Activated T-cell treated with anti-CD3 and anti-CD28 coated beads, Interleukin-2, amount 50 U/mL, for 1 hour (primary cell): ENCODE data around the gene MSH2.
"Not testable (repeated sequence)": the region's sequence is repeated elsewhere in the genome, so short reads cannot be mapped to it uniquely, and the experiment has no call there.

ENCODE experiments used
- DNase-seq: peaks from one replicate; pipeline ENCODE4 v3.0.0-alpha.2; 2020

MSH2 gene

DNA sequence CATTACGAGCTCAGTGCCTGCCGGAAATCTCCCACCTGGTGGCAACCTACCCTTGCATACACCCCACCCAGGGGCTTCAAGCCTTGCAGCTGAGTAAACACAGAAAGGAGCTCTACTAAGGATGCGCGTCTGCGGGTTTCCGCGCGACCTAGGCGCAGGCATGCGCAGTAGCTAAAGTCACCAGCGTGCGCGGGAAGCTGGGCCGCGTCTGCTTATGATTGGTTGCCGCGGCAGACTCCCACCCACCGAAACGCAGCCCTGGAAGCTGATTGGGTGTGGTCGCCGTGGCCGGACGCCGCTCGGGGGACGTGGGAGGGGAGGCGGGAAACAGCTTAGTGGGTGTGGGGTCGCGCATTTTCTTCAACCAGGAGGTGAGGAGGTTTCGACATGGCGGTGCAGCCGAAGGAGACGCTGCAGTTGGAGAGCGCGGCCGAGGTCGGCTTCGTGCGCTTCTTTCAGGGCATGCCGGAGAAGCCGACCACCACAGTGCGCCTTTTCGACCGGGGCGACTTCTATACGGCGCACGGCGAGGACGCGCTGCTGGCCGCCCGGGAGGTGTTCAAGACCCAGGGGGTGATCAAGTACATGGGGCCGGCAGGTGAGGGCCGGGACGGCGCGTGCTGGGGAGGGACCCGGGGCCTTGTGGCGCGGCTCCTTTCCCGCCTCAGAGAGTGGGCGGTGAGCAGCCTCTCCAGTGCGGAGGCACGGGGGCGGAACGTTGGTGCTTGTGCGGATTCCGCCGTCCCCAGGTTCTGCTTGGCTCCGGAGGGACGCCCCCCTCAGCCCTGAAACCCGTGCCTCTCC is at the start of gene MSH2:
TSS of gene MSH2 (plus strand) at position 352 of the 804 bp plus-strand sequence. CDS start at position 388, 36 bp downstream.
- DNase-seq: peak; percentile 89

DNA sequence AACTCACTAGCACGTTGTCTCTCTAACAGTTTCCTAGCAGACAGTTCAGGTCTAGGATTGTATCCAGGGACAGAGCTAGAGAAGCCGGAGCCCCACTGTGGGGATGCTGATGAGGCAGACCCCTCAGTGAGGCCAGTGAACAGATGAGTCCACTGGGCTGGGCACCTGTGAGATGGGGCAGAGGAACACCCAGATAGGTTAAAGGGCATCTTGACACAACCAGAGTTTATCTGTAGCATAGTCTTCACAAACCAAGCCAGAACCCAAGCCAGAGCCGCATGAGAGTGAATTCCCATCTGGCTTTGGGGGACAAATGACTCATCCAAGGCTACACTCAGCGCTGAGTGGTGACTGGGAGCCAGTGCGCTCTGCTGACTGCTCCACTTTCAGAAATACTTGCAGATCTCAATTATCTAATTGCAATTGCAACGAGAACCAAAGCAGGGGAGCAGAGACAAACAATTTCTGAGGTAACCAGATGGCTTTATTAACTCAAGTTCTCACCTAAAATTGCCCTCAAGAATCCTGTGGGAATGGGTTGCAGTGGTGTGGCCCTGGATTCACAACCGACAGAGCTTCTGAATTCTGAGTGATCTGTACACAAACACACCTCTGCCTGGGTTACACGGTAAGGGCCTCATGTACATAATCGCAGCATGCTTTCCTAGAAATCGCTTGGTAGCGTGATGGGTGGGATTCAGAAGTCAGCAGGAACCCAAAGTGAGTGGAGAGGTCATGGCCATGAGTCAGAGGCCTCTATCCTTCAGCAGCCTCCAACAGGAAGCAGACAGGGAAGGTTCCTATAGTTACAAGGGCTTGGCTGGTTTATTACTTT is 48.7 kb upstream of the MSH2 start:
- no peak for DNase-seq

DNA sequence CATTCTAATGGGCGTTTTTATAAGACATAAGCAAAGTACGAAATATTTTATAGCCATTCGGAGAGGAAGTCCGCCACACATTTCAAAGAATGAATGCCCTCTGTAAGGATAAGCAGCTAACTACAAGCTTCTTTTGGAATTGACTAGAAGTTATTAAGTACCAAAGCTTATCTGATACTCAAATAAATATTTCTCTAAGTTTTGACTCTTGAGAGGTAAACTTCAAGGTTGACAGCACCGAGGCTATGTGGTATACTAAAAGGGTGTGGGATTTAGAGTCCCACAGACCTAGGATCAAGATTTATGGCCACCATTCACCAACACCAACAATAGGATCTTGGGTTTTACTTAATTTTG is 48.1 kb upstream of the MSH2 start:
- no peak for DNase-seq

DNA sequence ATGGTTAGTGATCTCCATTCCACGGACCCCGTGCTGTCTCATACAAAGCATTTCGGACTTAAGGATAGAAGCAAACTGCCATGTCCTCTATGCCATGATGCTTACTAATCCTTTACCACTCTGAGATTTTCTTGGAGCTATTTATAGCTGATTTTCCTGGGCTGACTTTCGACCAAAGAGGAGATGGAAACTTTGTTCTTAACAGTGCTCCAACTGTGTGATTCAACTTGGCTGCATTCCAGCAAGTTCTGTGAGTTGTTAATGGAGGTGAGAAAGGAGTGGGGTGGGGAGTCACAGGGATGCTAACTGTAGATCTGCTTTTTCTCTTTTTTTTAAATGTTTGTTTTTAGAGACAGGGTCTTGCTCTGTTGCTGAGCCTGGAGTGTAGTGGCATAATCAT is 45.5 kb upstream of the MSH2 start:
- no peak for DNase-seq

DNA sequence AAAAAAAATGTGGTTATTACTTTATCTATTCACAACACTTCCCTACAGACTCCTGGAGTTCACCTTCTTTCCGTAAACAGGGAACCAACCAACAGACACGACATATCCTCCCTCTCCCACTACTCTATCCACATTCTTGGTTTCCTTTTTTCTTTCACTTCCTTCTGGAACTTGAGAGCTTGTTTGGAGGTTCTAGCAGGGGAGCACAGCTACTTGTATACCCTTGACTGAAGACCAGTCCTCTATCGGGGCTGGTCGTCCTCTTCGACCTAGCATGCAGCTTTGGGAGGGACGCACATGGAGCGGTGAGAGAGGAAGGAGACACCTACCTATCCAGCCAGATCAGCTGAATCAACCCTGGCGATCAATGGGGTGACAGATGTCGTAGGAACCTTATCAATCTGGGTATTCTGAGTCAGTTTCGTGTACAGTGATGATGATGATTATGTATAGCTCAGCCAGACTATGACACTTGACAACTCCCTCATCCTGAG is 43.5 kb upstream of the MSH2 start:
- no peak for DNase-seq

DNA sequence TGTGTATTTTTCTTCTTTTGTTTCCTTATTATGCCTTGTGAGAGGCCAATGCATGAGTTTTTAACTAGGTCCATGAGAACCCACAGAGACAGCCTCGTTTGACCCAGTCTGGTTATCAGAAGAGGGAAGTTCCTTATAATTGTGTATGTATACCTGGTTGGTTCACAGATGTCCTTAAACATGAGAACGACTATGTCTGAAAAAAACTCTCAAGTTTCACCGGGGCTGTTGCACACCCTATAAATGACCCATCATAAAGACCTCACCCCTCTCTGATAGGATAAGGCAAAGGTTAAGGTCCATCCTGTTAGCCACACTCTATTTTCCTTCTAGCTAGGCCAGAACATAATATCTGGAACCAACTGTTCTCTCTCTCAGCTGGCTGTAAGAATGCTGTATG is 42.7 kb upstream of the MSH2 start:
- no peak for DNase-seq

DNA sequence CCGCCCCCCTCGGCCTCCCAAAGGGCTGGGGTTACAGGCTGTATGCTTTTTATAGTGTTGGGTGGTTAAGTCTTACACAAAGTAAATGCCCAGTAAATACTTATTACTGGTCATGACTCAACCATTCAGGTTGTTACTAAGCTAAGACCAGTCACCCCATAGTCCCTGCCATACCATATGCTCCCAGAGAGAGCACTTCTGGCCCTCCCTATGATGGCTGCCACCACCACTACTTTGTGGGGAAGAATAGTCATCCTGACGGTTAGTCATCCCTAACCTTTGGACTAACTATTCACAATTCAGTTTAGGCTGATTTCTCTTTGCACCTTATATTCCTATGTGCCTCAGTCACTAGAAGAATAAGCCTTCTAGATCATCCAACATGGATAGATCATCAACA is 42.0 kb upstream of the MSH2 start:
- DNase-seq: no peak

DNA sequence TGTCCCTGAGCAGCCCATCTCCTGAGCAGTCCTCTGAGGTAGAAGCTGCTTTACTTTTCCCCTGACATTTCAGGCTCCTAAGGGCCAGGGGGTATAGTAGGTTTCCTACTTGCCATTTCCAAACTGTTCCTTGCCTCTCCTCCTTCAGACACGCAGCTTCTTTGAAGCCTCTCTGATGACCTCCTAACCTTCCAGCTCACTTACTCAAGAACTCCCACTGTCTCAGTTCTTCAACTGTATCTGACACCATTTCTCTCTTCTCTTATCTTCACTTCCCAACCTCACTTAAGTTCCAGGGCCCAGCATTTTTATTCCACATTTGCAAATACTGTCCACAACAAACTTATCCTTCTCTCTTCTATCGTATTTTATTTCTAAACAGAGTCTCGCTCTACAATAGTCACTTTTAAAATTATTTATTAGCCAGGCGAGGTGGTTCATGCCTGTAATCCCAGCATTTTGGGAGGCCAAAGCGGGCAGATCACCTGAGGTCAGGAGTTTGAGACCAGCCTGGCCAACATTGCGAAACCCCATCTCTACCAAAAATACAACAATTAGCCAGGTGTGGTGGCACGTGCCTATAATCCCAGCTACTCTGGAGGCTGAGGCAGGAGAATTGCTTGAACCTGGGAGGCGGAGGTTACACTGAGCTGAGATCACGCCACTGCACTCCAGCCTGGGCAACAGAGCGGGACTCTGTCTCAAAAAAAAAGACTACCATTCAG is 41.3 kb upstream of the MSH2 start:
- not testable (repeated sequence) for DNase-seq

DNA sequence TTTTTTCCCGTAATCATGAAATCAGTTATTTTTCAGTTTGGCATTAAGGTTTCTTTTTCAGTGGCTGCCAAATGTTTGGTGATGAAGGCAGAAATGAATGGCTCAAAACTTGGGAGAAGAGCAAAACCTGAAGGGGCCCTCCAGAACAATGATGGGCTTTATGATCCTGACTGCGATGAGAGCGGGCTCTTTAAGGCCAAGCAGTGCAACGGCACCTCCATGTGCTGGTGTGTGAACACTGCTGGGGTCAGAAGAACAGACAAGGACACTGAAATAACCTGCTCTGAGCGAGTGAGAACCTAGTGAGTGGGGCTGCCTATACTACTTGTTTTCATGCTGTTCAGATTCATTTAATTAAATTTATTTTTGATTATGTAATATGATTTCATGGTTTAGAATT is 29.2 kb upstream of the MSH2 start:
- no peak for DNase-seq

DNA sequence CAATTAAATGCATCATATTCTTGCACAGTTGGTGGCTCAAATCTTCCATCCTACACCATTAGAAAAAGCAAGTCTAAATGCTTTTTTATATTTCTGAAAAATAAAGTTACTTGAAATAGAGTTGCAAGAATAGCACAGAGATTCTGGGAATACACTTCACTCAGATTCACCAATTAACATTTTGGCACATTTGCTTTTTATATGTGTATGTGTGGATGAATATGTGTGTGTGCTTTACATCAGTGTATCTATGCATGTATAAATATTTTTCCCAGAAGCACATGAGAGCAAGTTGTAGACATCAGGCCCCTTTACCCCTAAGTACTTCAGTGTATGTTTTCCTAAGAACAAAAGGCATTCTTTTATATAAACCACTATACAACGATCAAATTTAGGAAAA is 27.6 kb upstream of the MSH2 start:
- no peak for DNase-seq

- no peak for DNase-seq
These were observed 23.6 kb upstream of the MSH2 start for GRCh38 chr2:47379384-47379783.

GRCh38 chr2:47381408-47381807 is 21.5 kb upstream of the MSH2 start:
- DNase-seq: no peak

GRCh38 chr2:47386551-47386950 is 16.4 kb upstream of the MSH2 start:
- no peak for DNase-seq

GRCh38 chr2:47388888-47389287 is 14.1 kb upstream of the MSH2 start:
- no peak for DNase-seq

DNA sequence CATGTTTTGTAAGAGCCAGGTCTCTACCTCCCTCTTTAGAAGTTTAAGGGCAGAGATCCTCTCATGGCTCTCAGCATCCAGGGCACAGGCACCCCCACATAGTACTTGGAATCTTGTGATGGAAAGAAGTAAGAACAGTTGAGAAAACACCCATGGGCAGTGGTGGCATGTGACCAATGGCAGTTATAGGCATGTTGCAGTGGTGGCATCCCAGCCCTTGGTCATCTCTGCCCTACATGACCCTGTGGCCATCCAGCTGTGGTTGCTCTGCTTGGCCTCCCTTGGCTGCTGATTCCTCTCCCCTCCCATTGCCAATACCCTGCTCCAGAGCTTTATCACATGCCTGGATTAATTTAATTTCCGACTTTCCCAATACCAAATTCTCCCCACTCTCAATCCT is 13.3 kb upstream of the MSH2 start:
- DNase-seq: no peak

DNA sequence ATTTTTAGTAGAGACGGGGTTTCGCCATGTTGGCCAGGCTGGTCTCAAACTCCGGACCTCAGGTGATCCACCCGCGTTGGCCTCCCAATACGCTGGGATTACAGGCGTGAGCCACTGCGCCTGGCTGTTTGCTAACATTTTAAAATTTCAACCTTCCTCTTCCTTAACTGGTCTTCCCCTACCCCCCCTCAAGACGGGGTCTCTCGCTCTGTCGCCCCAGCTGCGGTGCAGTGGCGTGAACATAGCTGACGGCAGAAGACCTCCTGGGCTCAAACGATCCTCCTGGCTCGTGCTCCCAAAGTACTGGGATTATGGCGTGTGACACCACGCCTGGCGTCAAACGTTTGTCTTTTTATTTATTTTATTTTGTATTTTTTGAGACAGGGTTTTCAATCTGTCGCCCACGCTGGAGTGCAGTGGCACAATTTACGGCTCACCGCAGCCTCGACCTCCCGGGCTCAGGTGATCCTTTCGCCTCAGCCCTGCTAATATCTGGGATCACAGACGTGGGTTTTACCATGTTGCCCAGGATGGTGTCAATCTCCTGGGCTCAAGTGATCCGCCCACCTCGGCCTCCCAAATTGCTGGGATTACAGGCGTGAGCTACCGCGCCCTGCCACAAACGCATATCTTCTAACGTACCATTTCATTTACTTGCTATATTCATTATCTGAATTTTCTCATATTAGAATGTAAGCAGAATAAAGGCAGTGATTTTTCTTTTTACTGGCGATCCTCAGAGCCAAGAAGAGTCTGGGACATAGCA is 984 bp upstream of the MSH2 start:
- DNase-seq: no peak

- DNase-seq: no peak
These were observed 476 bp upstream of the MSH2 start for GRCh38 chr2:47402555-47402804.

GRCh38 chr2:47403609-47404193 is 745 bp downstream of the MSH2 start:
- DNase-seq: no peak

GRCh38 chr2:47404356-47404755 is 1.4 kb downstream of the MSH2 start:
- no peak for DNase-seq

GRCh38 chr2:47405757-47406156 is 2.8 kb downstream of the MSH2 start:
- DNase-seq: no peak

- DNase-seq: not testable (repeated sequence)
These were observed 3.8 kb downstream of the MSH2 start for GRCh38 chr2:47406649-47407330.

- DNase-seq: not testable (repeated sequence)
These were observed 5.0 kb downstream of the MSH2 start for GRCh38 chr2:47407976-47408375.
